HAP-1 (cell line): ENCODE measurements around the gene ARMC12.

ENCODE experiments used
- DNase-seq, 2 experiments: peaks; one replicate each; pipeline ENCODE4 v3.0.0-alpha.2; 2016 to 2020; ENCODE audit warnings: low spot score in 2 of 2
- H3K27me3 ChIP-seq: fragments of 250-450 bp; sonication (Bioruptor Pico); 2 replicates; pipeline ENCODE4 v1.5.1; 2020; ENCODE audit warnings: low read depth, mild to moderate bottlenecking, moderate library complexity
- H3K36me3 ChIP-seq: fragments of 250-450 bp; sonication (Bioruptor Pico); replicated peaks from 2 replicates; pipeline ENCODE4 v1.5.1; 2020; ENCODE audit warnings: mild to moderate bottlenecking
- H3K4me1 ChIP-seq: fragments of 250-450 bp; sonication (Bioruptor Pico); 2 replicates; pipeline ENCODE4 v1.5.1; 2020; ENCODE audit warnings: mild to moderate bottlenecking
- H3K4me3 ChIP-seq: fragments of 250-450 bp; sonication (Bioruptor Pico); 2 replicates; pipeline ENCODE4 v1.5.1; 2020; ENCODE audit warnings: mild to moderate bottlenecking, moderate library complexity
- H3K9me3 ChIP-seq: fragments of 250-450 bp; sonication (Bioruptor Pico); 2 replicates; pipeline ENCODE4 v1.5.1; 2020; ENCODE audit warnings: mild to moderate bottlenecking, moderate library complexity
- in situ Hi-C: fragments of 300-500 bp; cut with MboI; formaldehyde crosslinking; loops from 3 replicates; pipeline ENCODE4 v1.14.3; 2020; ENCODE audit warnings: low sequenced_read_pairs, inconsistent platforms, mixed read lengths

Gene ARMC12

DNA sequence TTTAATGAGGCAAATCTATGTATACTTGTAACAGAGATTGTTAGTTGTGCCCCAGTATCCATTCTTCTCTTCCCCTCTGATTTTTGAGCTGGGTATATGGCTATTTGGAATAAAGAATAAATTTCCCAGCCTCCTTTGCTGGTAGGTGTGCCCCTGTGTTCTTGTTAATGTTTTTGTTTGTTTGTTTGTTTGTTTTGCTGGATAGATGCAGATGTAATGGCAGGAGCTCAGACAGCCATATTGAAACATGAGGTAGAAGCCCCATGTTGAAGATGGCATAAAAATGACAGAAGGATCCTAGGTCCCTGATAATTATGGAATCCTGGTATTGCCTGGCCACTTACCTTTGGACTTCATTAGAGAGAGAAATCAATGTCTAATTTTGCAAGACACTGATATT, 28.2 kb upstream of the ARMC12 start:
- H3K27me3 ChIP-seq: no peaks in the 10 kb centered on the region
- no peaks in the 10 kb centered on the region for H3K36me3 ChIP-seq
- H3K4me1 ChIP-seq: no peaks in the 10 kb centered on the region
- in situ Hi-C loops: no loop called here
- H3K4me3 ChIP-seq: no peak overlapping the region
- peaks cover under 1% of the 10 kb centered on the region; the same call in 1 of the 2 replicates for H3K9me3 ChIP-seq
- DNase-seq: no peak

DNA sequence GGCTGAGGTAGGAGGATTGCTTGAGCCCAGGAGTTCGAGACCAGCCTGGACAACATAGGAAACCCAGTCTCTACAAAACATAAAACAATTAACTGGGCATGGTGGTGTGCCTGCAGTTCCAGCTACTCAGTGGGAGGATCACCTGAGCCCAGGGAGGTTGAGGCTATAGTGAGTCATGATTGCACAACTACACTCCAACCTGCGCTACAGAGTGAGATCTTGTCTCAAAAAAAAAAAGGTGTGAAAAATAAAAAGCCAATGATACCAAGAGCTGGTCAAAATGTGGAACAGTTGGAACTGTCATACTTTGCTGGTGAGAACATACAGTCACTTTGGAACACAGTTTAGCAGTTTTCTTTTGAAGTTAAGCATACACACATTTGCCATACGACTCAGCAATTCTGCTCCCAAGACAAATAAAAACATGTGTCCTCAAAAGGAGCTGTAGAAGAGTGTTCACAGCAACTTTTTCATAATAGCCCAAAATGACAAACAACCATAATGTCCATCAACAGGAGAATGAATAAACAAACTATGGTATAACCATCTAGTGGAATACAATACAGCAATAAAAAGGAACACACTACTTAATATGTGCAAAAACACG, 26.5 kb upstream of the ARMC12 start:
- Histone ChIP-seq H3K4me3 (no peak overlapping the region), H3K9me3 (no peaks in the 10 kb centered on the region), H3K27me3 (no peaks in the 10 kb centered on the region), H3K4me1 (no peaks in the 10 kb centered on the region), H3K36me3 (no peaks in the 10 kb centered on the region)
- no peak for DNase-seq
- in situ Hi-C loops: no loop called here

DNA sequence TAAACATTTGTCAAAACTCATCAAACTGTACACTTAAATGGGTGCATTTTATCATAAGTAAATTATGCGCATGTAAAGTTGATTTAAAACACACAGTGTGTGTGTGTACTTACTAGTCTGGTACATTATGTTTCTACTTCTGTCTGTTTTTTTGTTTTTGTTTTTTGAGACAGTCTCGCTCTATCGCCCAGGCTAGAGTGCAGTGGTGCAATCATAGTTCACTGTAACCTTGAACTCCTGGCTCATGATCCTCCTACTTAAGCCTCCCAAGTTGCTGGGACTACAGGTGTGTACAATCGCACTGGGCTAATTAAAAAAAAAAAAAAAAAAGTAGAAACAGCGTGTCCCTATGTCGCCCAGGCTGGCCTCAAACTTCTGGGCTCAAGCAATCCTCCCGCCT, 25.1 kb upstream of the ARMC12 start:
- Histone ChIP-seq H3K9me3 (no peaks in the 10 kb centered on the region), H3K4me1 (no peaks in the 10 kb centered on the region), H3K4me3 (no peak overlapping the region), H3K27me3 (no peaks in the 10 kb centered on the region), H3K36me3 (no peaks in the 10 kb centered on the region)
- in situ Hi-C loops: no loop called here
- no peak for DNase-seq

DNA sequence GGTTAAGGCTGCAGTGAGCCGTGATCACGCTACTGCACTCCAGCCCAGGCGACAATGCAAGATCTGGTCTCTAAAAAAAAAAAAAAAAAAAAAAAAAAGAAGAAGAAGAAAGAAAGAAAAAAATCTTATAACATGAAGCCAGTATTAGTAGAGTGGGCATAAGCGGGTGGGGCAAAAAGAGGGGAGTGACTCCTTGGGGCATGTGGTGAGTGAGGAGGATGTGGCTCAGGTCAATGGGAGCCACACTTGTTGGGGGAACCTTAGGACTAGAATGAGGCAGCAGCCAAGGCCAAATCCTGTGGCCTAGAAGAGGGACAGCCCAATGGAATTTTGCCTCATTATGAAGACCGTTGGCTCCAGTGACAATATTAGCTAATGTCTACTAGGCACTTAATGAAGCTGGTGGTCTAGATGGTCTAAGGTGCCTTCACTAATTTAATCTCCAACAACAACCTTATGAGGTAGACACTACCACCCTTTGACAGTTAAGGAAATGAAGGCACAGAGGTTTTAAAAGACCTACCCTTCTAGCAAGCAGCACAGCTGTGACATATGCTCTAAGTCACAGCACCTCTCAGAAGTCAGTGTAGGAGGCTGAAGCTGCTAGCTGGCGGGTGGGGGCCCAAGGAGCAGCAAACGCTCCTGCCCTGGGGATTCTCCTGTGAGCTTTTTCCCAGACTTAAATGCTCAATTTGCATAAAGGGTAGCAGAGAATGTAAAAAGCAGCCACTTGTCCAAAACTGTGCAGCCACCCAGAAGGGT, 23.6 kb upstream of the ARMC12 start:
- no peaks in the 10 kb centered on the region for H3K9me3 ChIP-seq
- no peak for DNase-seq
- in situ Hi-C loops: no loop called here
- H3K36me3 ChIP-seq: no peaks in the 10 kb centered on the region
- no peak overlapping the region for H3K4me3 ChIP-seq
- no peaks in the 10 kb centered on the region for H3K4me1 ChIP-seq
- H3K27me3 ChIP-seq: no peaks in the 10 kb centered on the region

DNA sequence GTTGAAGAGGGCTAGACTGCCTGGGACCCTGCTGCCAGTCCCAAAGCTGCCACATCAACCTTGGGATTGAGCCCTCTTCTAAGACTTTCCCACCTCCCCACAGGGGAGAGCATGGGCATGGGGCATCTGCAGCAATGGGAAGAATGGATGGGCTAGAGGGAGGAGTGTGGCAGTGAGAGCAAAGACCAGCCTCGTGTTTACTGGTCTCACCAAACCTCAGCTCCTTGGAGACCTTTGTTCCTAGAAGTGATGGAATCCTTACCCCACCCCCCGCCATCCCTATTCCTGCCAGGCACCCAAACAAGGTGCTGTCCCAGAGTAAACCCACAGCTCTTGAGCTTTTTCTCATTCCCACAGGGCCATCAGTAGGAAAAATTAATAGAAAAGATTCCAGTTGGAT, 20.0 kb upstream of the ARMC12 start:
- no peaks in the 10 kb centered on the region for H3K9me3 ChIP-seq
- H3K36me3 ChIP-seq: no peaks in the 10 kb centered on the region
- in situ Hi-C loops: no loop called here
- no peak for DNase-seq
- no peaks in the 10 kb centered on the region for H3K27me3 ChIP-seq
- H3K4me1 ChIP-seq: no peaks in the 10 kb centered on the region
- no peak overlapping the region for H3K4me3 ChIP-seq

DNA sequence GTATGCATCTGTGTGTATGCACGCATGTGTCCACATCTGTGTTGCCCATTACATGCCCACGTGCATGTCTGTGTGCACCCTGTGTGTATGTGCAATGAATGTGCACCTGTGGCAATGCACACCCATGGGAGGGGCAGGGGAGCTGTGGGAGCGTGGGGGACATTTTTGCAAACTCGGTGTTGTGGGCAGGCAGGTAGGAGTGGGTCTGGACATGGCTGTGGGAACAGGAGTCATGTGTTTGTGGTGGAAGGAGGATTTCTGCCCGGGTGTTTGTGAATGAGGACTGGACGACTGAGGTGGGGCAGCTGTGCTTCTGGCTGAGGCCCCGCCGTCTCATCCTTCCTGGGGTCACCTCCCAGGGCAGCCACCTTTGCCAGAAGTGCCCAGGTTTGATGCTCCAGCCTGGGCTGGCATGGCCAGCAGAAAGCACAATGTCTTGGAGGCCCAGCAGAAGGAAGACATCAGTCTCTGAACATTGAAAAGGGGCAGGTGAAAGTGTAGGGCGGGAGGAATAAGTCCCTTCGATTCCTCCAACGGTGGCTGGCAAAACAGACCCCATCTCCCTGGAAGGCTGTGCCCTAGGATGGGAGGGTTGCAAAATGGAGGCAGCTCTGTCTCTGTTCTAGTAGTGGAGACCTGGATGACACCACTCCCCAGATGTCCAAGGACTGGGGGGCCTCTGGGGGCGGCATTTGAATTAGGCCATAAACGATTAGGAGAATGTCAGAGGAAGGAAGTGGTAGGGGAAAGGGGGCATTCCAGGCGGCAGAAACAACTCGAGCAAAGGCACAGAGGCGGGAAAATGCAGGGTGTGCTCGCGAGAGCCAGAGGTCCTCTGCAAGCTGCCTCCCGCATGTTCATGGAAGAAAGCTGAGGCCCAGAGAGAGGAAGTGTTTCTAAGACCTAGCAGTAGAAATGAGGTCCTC, 19.1 kb upstream of the ARMC12 start:
- H3K27me3 ChIP-seq: no peaks in the 10 kb centered on the region
- no peak overlapping the region for H3K4me3 ChIP-seq
- in situ Hi-C loops: no loop called here
- H3K36me3 ChIP-seq: no peaks in the 10 kb centered on the region
- no peaks in the 10 kb centered on the region for H3K9me3 ChIP-seq
- no peak for DNase-seq
- H3K4me1 ChIP-seq: no peaks in the 10 kb centered on the region

DNA sequence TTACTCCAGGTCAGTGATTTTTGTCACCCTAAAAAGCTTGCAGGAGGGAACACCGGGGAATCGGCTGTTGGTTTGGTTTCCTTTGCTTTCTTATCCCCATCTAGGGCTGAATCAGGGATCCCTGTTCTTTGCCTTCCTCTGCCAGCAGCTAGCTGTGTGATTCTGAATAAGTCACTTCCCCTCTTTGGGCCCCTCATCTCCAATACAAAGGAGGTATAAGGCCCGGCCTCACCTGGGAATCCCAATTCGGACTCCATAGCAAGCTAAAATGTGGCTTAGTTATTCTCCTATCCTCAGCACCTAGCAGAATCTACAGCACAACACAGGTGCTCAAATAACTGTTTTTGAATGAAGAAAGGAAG, 18.5 kb upstream of the ARMC12 start:
- Histone ChIP-seq H3K9me3 (no peaks in the 10 kb centered on the region), H3K36me3 (no peaks in the 10 kb centered on the region), H3K4me1 (no peaks in the 10 kb centered on the region), H3K27me3 (no peaks in the 10 kb centered on the region), H3K4me3 (no peak overlapping the region)
- in situ Hi-C loops: no loop called here
- DNase-seq: no peak

DNA sequence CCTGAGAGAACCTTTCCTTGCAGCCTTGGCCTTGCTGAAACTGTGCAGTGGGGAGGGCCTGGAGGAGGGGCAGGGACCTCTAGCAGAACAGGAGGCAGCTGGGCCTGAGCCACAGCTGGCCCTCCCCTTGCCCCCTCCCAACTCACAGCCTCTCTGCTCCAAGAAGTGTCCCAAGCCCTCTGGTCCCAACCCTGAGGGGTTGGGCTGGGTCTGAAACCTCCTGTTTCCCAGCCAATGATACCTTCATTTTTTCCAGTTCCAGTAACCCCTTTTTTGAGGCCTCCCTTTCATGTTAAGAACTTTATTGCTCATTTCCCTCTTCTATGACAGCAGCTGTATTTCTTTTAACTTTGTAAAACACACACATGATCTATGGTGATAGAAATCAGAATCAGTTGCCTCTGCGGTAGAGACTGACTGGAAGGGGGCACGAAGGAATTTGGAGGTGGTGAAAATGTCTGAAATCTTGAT, 17.9 kb upstream of the ARMC12 start:
- Histone ChIP-seq H3K36me3 (no peaks in the 10 kb centered on the region), H3K27me3 (no peaks in the 10 kb centered on the region), H3K4me3 (no peak overlapping the region), H3K9me3 (no peaks in the 10 kb centered on the region), H3K4me1 (no peaks in the 10 kb centered on the region)
- in situ Hi-C loops: no loop called here
- no peak for DNase-seq

DNA sequence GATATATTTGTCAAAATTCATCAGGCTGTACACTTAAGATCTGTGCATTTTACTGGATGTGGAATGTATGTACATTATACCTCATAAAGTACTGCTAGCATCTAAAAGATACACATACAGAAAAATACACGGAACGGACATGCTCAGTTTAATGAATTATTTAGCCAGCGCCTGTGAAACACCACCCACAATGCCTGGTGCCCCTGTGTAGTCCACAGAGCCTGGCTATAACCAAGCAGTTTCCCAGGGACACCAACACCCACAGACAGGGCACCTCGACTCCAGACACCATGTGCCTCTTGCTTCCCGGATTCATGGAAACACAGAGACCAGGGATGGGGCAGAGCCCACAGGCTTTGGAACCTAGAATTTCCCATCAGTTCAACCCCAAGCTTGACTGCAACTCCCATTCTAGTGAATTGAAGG, 17.4 kb upstream of the ARMC12 start:
- in situ Hi-C loops: no loop called here
- H3K9me3 ChIP-seq: no peaks in the 10 kb centered on the region
- H3K36me3 ChIP-seq: no peaks in the 10 kb centered on the region
- no peaks in the 10 kb centered on the region for H3K27me3 ChIP-seq
- H3K4me1 ChIP-seq: no peaks in the 10 kb centered on the region
- no peak overlapping the region for H3K4me3 ChIP-seq
- no peak for DNase-seq

DNA sequence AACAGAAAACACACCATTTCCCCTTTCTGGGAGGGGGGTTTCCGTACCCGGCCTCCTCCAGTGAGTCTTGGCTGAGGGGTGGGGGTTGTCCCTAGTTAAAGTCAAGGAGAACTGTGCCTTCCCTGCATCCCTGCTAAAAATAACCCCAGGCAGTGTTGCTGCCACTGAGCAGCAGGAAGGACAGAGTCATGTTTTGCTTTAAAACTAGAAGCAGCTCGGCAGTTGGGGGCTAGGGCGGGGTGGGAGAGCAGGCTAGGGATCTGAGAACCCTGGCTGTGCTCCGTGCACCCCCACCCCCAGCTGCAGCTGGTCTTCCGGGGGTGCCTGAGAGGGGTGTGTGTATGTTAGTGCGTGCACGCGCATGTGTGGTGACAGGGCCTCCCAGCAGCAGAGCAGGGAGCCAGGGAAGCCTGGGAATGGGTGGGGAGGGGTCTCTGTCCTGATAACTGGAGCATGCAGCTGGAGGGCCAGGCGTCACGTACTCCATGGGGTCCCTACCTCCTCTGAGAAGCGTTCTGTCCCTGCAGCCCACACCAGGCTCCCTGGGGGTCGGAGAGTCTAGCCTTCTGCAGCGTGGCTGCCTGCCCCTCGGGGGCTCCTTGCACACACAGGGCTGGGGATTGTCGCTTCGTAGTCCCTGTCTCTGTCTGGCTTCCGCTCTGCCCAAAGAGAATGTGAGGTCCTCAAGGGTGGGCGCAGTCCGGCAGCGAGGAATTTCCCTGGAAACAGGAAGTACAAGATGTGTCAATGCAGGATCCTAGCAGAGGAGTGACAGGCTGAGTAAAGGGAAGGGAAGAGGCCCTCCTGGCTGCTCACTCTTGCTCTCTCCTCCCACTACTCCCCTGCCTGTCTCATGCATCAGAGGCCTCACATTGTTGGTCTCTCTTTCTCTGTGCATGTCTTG, 16.8 kb upstream of the ARMC12 start:
- H3K4me1 ChIP-seq: no peaks in the 10 kb centered on the region
- H3K9me3 ChIP-seq: no peaks in the 10 kb centered on the region
- in situ Hi-C loops: no loop called here
- no peaks in the 10 kb centered on the region for H3K36me3 ChIP-seq
- DNase-seq: no peak
- no peak overlapping the region for H3K4me3 ChIP-seq
- H3K27me3 ChIP-seq: no peaks in the 10 kb centered on the region

DNA sequence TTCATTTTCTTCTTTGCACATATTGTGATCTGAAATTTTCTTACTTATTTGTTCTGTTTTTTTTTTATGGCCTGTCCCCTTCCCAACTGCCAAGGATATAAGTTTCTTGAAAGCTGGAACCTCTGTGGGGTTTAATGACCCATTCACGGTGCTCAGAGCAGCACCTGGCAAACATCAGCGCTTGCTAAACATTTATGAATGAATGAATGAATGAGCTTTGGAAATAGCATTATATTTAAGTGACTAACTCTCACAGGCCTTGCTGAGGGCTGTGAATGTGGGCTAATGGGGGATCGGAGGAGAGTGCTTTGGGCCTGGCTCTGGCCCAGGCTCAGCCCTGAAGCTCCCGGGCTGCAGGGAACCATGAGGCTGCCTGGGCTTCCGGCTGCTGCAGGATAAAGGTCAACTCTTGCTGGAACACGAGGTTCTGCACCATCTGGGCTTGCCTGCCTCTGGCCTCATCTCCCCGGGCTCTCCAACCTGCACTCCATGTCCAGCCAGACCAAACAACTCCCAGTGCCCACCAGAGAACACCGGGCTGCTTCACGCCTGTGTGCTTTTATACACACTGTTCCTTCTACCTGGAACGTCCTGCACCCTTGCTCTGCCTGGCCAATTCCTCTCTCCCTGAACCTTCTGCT, 14.6 kb upstream of the ARMC12 start:
- H3K9me3 ChIP-seq: no peaks in the 10 kb centered on the region
- no peak overlapping the region for H3K4me3 ChIP-seq
- in situ Hi-C loops: no loop called here
- H3K36me3 ChIP-seq: no peaks in the 10 kb centered on the region
- DNase-seq: no peak
- H3K27me3 ChIP-seq: no peaks in the 10 kb centered on the region
- peaks cover 9% of the 10 kb centered on the region for H3K4me1 ChIP-seq

DNA sequence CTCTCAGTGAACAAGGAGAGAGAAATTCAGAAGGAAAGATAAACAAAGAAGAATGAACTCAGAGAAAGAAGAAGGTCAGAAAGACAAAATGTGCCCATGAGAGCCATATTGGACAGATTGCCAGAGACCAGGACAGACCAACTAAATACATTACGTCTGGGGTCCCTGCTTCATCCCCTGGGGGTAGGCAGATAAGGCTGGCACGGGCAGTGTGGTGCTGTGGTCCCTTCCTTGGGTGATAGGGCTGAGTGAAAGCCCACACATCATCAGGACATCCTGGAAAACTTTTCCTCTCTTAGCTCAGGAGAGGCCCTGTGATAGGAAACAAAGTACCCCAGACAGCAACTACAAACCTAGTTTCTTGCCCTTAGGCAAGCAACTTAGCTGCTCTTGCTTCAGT, 13.2 kb upstream of the ARMC12 start:
- DNase-seq: no peak
- H3K4me1 ChIP-seq: peaks cover 19% of the 10 kb centered on the region
- no peaks in the 10 kb centered on the region for H3K9me3 ChIP-seq
- H3K4me3 ChIP-seq: no peak overlapping the region
- in situ Hi-C loops: no loop called here
- no peaks in the 10 kb centered on the region for H3K27me3 ChIP-seq
- H3K36me3 ChIP-seq: no peaks in the 10 kb centered on the region

DNA sequence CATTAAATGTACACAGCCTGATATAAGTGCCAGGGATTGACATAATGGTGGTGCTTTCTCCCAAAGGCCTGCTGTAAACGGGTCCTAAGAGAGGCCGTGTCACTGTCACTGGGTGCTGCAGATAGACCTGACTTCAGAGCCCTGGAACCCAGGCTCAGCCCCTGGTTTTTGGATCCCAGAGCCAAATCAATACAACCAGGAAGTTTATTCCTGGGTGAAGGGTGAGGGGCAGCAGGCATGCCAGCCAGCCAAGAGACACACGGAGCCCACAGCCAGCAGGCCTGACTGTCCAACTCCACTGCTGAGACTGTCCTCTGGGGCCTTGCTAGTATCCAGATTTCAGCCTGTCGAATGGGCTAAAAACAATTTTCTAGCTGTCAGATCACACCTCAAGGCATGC, 12.8 kb upstream of the ARMC12 start:
- H3K4me3 ChIP-seq: no peak overlapping the region
- DNase-seq: no peak
- in situ Hi-C loops: no loop called here
- H3K4me1 ChIP-seq: peaks cover 20% of the 10 kb centered on the region
- H3K27me3 ChIP-seq: no peaks in the 10 kb centered on the region
- no peaks in the 10 kb centered on the region for H3K9me3 ChIP-seq
- H3K36me3 ChIP-seq: no peaks in the 10 kb centered on the region
